Mammary epithelial cell (primary cell): ENCODE results near the gene AP2B1.

ENCODE experiments used
- EZH2 ChIP-seq: IDR thresholded peaks from 2 replicates; pipeline ENCODE4 v1.6.1; 2012; ENCODE audit warnings: low read length, inconsistent platforms, borderline replicate concordance
- TF ChIP-seq, protein P1 (sequence below), 2 donors: IDR thresholded peaks in 1 of 2; conservative IDR thresholded peaks in 1 of 2; 2 replicates each; pipeline ENCODE4 v1.5.1; 2011 to 2012; ENCODE audit warnings: inconsistent platforms in 2 of 2, low read length in 2 of 2, mild to moderate bottlenecking in 2 of 2, control low read depth in 1 of 2, low read depth in 1 of 2; ENCODE audit not compliant: insufficient read depth in 1 of 2; ENCODE audit errors: extremely low read depth in 1 of 2

DNA sequence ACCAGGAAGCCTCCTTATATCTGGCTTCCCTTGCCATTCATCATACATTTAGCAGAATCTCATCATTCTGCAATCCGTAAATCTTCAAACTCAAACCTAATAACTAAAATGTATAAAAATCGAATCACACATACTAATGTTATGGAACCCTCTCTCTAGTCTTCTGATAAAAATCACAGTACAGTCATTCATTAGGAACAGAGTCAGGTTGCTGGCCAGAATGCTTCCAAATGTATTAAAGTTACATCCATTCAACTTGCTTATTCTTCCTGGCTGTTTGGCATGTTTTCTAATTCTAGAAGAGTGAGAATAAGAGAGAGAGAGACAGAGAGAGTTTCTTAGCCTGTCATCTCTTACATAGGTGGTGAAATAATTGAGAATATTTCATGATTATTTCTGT, 127.9 kb downstream of the AP2B1 start:
- no peak for TF ChIP-seq EZH2
- TF ChIP-seq, protein P1, sequence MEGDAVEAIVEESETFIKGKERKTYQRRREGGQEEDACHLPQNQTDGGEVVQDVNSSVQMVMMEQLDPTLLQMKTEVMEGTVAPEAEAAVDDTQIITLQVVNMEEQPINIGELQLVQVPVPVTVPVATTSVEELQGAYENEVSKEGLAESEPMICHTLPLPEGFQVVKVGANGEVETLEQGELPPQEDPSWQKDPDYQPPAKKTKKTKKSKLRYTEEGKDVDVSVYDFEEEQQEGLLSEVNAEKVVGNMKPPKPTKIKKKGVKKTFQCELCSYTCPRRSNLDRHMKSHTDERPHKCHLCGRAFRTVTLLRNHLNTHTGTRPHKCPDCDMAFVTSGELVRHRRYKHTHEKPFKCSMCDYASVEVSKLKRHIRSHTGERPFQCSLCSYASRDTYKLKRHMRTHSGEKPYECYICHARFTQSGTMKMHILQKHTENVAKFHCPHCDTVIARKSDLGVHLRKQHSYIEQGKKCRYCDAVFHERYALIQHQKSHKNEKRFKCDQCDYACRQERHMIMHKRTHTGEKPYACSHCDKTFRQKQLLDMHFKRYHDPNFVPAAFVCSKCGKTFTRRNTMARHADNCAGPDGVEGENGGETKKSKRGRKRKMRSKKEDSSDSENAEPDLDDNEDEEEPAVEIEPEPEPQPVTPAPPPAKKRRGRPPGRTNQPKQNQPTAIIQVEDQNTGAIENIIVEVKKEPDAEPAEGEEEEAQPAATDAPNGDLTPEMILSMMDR (conservative IDR thresholded peaks at IDR 0.05 in 1 of 2, IDR thresholded peaks at IDR 0.05 in 1 of 2; ENCODE audit: extremely low read depth in 1 of 2, insufficient read depth in 1 of 2, low read depth in 1 of 2, low read length in 2 of 2), result no peak
